UCSD-AML1 (cell line): ENCODE results near the gene IL33.

Experiments used
- DNase-seq: peaks from one replicate; lab custom pipeline; 2025; ENCODE audit not compliant: unreplicated experiment; lab: John Stamatoyannopoulos, UW

IL33 gene

GRCh38 chr9:6216951-6217350, 1.3 kb downstream of the IL33 start:
- DNase-seq = no peak

- no peak for DNase-seq
Measured at GRCh38 chr9:6218099-6218502, 2.5 kb downstream of the IL33 start.

GRCh38 chr9:6219040-6219439, 3.4 kb downstream of the IL33 start:
- DNase-seq = no peak

- DNase-seq = no peak
Measured at GRCh38 chr9:6219981-6220380, 4.4 kb downstream of the IL33 start.

GRCh38 chr9:6224393-6225154, 9.0 kb downstream of the IL33 start:
- DNase-seq = no peak

- no peak for DNase-seq
Measured at GRCh38 chr9:6226696-6227095, 11.1 kb downstream of the IL33 start.

DNA sequence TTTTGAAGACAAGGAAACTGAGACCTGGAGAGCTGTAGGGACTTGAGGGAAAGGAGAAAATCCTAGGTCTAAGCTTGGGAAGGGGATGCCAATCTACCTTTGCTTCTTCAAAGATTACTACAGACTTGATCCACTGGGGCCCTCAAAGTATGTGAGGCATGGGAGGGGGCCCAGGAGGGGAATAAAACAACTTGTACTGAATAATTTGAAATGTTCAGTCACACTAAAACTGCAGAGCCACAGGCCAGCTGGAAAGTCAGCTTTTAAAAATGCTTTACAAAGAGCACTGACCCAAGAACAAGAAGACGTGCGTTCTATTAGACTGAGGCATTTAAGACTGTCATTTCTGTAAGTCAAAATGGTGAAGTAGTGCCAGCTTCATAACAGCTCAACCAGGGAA, 13.6 kb downstream of the IL33 start:
- DNase-seq = no peak

DNA sequence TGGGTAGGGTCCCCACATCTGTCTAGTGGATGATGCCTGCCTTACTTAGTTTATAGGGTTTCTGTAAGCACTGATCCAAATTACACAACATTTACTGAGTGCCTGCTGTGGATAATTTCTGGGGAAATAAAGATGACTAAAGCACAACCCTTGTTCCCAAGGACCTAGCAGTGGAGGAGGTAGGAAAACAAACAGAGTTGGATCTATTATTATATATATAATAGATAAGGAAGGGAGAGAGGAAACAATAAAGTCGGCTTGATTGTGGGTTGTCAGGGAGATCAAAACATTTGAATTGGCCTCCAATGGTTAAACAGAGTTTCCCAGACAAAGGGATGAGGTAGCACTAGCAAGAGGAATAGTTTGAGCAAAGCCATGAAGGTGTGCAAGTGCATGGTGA, 14.0 kb downstream of the IL33 start:
- no peak for DNase-seq

DNA sequence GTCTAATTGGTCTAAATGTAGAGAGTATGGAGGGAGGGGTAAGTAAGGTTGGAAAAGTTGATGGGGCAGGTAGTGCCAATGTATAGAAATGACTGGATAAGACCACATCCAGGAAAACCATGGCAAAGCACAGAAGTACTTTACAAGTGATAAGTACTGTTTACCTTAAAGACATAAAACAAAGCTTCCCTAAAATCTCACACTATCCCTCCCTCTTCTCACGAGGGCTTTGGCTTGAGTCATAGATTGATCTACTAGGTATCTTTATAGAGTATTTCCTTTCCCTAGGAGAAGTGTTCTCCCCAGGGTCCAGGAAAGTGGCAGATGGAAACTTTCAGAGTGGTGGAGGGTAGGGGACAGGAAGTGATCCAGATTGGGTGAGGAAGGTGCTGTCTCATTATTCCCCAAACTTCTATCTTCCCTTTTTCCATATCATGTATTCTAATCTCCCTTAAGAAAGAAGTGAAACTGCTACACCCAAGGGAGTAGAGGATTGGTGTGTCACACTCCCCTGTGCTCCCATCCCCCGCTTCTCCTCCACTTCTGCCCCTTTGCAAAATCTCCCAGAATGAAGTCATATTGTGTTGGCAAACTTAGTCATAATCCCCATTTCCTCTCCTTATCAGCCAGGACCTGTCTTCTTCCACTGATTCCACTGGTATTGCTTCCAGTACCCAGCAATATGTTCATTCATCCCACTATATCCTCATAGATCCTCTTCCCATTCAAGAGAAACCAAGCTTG, 14.6 kb downstream of the IL33 start:
- no peak for DNase-seq

DNA sequence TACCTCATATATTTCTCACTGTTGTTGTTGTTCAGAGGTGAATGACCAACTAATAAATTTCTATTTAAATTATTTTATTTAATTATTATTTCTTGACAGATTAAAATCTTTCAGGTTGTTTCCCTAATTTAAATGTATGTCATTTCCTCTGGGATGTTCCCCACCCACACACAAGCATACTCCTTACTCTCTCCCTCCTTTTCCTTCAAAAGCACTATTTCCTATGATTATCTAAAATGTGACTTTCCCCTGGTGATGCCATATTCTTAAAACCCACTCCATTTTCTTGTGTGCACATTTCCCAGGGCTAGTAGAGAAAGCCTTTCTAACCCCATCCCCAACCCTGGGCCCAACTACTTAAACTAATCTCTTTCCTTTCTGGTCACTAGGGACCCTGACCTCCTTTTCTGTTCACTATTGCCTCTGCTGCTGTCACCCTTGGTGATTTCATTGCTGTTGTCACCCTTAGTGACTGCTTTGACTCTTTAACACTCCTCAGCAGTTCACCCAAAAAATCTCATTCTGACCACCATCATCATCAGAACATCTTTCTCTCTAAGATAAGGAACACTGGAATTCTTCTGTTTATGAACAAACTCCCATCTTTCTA, 16.8 kb downstream of the IL33 start:
- no peak for DNase-seq

DNA sequence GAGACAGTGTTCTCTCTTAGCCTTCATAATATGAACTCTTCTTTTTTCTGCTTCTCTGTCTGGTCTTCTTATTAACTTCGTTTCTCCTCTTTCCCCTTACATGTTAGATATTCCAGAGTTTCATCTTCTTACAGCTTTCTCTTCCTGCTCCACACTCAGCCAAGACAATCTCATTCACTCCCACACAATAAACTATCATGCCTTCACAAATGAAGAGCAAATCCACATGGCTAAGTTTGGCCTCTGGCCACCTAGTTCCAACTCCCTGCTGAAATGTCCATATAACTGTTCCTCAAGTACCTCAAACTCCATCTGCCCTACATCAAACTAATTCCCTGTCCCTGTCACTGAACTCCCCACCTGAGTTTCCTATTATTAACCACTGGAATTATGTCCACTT, 18.4 kb downstream of the IL33 start:
- no peak for DNase-seq

DNA sequence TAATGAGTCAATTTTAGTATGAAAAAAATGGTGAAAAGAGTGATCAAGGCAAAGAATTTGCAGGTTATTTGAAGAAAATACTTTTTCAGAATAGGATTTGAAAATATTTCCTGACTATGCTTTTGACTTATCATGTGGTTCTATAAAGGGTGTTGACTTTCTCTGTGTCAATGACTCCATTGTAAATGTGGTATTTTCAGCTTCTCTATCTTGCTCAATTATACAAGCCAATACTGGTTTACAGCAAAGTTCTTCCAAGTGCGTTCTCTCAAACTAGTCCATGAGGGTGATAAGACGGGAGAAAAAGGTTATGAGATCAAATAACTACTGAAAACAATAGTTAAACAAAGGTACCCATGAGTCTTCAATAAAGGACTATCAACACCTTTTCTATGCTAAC, 21.7 kb downstream of the IL33 start:
- DNase-seq = no peak

- no peak for DNase-seq
Measured at GRCh38 chr9:6239048-6239461, 23.4 kb downstream of the IL33 start.

DNA sequence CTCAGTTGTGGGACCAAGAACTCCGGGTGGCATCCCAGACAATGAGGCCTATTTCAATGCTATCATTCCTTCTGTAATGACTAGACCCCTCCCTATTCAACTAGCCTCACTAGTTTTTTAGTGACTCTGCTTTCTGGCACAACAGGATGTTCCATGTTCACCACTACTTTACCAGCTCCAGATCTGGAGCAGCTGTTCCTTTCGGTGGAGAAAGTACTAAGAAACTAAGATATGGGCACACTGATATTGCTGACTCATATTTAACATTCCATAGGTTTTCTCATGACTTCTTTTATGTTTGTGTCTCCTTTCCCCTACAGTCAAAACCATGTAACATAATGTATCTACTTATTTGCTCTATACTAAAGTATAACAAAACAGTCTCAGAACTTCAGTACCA, 24.1 kb downstream of the IL33 start:
- no peak for DNase-seq

DNA sequence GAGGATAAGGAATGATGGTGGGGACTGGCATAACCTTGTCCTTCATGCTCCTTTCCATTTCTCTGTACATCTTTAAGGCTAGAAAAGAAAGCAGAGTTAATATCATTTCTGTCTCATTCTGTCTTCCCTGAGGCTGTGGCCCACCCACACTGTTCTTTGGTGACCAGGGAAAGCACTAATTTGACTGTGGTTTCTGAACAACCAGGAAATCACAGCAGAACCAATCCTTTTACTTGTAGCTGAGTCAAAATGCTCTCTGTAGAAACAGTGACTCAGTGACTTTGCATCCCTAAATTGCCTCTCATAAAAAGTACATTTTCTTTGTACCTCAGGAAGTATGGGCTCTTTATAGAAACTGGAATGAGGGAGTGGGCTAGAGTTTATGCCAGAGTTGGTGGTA, 28.1 kb downstream of the IL33 start:
- no peak for DNase-seq

DNA sequence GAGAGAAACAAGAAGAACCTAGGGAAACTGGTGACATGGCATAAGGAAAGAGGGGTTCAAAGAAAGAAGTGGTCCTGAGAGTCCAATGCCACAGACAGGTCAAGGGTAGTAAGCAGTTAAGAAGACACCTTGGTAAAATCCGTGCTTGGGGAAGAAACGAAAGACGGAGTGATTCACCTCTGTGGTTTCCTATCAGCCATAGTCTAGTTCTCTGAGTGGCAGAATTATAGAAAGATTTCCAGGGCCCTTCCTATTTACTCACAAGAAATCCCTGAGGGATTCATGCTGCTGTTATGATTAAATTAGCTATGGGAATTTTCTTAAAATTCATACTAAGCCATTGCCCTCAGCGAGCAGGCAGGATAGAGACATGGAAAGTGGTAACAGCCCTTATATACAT, 31.7 kb downstream of the IL33 start:
- DNase-seq = no peak

DNA sequence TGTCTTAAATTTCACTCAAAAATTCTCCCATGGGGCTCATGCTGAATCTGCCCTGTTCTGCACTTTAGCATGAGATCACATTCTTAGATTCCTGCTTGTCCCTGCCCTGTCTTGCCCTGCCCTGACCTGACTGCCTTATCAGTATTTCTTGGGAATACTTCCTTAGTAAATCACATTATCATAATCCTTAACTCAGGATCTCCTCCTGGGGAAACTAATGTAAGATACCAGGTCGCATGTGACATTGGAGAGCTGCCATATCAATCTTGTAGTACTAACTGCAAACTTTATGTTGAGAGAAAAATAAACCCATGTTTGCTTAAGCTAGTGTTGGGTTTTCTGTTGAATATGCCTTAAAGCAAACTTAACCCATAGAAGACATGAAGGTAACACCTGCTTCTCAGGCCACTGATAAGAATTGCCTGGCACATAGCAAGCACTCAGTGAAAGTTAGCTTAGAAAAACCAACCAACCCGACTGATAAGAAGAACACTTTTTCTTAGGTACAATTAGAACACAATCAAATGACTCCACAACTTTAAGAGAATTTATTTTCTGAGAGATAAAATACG, 53.3 kb downstream of the IL33 start:
- no peak for DNase-seq

- no peak for DNase-seq
Measured at GRCh38 chr9:6270896-6271295, 55.3 kb downstream of the IL33 start.

DNA sequence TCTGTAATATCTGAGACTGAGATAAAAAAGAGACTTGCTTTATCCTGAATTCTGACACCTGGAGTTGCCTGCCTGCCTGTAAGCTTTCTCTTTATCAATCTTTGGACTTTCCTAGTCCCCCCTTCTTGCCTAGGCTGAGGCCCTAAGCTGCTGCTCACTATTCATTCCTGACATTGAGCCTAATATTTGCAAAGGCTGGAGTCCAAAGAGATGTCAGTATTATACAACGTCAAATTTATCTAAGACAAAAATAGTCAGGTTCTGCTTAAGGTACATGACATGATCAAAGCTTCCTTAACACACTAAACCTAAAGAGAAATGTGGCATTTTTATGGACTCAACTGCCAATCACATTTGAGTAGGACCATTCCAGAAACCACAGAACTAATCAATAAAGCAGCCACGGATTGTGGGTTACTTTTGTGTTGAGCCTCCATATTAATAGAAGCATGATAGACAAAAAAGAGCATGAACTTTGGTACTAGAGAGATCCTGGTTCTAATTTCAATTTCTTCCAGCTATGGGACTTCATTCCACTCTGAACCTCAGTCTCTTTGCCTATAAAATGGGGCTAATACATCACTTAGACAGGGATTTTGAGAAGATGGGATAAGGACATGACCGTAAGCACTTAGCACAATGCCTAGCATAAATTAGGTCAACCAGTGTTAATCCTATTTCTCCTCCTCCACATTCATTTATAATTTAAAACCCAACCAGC, 56.1 kb downstream of the IL33 start:
- no peak for DNase-seq

DNA sequence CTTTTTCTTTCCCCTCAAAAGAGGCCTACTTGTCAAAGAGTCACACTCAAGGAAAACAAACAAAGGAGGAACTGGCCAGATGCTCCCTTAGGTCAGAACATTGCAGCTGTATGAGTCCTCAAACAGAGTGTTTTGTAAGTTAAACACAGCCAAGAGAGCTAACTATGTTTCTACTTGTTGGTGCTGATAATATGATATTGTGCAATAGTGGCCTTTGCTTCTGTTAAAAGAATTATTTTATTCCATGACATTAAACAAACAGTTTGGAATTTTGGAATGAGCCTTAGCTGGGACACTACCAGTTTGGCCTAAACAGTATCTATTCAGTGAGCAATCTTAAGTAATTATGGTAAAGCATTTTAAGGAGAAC, 56.6 kb downstream of the IL33 start:
- no peak for DNase-seq

DNA sequence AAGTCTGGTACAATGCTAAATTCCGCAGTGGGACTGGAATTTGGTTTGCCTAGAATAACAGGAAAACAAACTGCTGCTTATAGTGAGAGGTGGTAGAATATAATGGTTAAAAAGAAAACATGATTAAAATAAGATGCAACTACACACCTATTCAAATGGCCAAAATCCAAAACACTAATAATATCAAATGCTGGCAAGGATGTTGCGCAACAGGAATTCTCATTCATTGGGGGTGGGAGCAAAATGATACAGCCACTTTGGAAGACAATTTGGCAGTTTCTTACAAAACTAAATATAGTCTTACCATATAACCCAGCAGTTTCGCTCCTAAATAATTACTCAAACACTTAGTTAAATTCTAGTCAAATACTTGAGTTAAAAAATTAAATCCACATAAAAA, 61.8 kb downstream of the IL33 start:
- DNase-seq = no peak
